ENCODE results near the gene EN1.

EN1 gene

DNA sequence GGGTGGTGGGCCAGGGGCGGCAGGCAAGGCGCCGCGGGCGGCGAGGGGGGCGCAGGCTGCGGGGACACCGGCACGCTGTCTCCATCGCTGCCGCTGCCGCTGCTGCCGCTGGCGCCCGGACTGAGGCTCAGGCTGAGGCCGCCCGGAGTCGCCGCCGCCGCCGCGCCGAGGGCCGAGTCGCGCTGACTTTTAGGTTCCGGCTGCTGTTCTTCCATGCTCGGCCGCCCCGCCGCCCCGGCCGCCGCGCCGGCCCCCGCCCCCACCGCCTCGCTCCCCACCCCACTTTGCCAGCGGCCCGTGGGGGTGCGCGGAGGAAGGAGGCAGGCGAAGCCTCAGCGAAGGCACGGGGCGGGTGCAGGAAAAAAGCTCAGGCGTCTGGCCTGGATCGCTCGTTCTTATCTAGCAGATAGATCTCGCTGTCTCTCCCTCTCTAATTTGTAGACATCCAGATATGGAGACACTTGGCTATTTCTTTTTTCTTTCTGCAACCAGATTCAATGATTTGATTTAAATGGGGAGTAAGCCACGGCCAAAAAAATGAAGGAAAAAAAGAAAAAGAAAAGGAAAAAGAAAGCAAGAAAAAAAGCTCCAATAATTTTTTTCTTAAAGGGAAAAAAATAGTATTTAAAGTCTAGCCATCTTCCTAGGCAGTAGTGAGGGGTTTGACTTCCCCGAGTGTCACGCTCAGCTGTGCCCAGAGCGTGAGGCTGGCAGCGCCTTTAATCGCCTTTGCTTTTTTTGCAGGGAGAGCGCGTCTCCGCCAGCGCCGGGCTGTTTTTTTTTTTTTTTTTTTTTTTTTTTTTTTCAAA is at the start of gene EN1:
TSS of gene EN1 (minus strand) at position 696 of the 809 bp plus-strand sequence. CDS start at position 215, 481 bp downstream.
- peak; percentile 43 for DNase-seq

DNA sequence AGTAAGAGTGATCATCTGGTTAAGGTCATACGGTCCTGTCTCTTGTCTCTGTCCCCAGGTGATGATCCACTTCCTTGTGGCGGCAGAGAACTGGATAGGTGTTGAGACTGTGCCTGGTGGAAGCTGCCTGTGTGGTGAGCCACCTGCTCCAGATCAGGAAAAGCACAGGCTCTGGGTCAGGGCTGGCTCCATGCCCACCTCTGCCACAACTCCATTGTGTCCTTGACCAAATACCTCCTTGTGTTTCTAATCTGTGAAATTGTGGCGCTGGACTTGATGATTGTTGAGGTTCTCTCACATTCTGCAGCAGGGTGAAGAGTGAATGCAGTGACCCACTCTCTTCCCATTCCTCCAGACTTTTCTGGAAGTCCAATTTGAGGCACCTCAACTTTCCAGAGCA is 45.7 kb upstream of the EN1 start:
- DNase-seq: no peak

- DNase-seq: no peak
Measured at GRCh38 chr2:118889995-118890394, 42.5 kb upstream of the EN1 start.

- no peak for DNase-seq
Measured at GRCh38 chr2:118883792-118884191, 36.3 kb upstream of the EN1 start.

DNA sequence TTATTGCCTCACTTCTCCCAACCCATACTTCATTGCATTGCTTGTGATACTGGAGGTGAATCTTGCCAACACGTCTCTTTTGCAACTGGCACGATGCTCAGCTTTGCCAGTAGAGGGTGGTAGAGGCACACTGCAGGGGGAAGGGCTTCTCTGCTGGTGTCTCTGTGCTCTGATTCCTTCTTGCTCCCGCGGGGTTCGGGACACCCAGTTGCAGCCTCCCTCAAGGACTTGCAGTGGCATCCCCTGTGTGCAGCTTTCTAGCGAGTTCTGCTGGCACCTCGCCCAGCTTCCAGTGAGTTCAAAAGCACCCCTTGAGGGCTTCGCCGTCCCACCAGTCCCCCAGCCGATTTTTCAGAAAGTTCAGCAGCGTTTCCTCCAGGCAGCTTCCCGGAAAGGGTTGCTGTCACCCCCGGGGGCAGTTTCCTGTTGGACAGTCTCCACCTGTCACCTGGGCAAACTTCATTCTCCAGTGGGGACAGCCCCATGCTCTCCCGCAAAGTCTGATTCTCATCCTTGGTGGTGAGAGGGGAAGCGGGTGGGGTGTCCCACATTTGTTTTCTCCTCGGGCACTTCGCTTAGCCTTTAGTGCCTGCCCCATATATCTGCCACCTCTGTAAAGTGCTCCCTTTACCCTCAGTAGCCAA is 35.4 kb upstream of the EN1 start:
- DNase-seq: peak; percentile 81

DNA sequence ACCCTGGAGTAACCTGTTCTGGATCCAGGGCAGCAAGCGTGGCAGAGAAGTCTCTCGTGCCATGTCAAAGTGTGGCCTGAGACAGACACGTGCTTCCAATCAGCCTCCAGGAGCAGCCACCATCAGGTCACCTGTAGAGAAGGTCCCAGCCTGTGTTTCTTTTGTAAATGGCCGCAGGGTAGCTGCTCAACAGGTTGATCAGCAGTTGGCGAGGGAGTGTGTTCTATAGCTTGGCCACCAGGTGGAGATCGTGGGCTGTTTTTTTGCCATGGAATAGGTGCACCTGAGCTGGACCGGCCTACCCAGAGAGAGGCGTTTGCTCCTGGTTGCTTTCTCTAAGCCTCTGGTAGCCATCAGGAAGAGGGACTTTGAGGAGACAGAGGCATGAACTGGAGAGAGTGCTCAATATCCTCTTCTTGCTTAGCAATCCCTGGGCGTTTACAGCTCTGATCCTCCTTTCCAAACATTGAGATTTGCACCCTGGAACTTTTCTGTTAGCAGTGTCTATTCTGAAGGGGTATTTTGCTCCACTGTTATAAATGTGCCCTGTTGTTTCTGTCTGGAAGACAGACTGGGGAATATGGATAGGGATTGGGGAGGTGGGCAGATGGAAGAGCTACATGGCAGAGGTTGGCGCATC is 34.2 kb upstream of the EN1 start:
- peak; percentile 80 for DNase-seq

DNA sequence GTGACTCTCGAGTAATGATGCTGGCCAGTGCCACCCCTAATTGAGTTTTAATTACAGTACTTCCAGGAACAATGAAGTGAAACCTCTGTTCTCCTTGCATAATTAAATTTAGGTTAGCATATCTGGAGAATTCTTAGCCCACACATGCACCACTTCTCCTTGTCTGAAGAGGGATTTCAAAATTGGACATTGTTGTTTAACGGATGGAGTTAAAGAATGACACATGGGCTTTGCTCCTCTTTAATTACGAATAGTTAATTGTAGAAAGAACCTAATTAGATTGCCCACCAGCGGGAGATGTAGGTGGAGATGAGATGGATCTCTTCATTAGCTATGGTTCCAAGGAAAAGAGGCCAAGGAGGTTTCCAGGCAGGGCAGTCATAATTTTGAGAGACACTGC is 33.1 kb upstream of the EN1 start:
- no peak for DNase-seq

- DNase-seq: no peak
Measured at GRCh38 chr2:118878531-118879149, 31.2 kb upstream of the EN1 start.

DNA sequence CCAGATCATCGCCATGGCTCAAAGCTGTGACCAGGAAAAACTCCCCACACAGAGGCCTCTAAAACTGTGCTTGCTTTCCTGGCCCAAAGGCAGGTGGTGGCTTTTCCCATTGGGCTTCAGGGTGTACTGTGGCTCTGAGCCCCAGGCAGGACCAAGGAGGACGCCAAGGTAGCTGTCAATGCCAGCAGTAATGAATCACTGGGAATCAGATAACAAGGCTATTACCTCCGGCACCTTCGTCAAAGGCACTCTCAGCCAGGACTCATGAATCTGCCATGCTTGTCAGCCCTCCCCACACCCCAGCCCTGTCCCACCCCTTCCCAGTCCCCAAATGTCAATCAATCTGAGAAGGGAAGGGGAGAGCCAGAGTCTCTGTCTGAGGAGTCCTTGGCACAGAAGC is 27.9 kb upstream of the EN1 start:
- no peak for DNase-seq

GRCh38 chr2:118874324-118874723 is 26.9 kb upstream of the EN1 start:
- DNase-seq: no peak

DNA sequence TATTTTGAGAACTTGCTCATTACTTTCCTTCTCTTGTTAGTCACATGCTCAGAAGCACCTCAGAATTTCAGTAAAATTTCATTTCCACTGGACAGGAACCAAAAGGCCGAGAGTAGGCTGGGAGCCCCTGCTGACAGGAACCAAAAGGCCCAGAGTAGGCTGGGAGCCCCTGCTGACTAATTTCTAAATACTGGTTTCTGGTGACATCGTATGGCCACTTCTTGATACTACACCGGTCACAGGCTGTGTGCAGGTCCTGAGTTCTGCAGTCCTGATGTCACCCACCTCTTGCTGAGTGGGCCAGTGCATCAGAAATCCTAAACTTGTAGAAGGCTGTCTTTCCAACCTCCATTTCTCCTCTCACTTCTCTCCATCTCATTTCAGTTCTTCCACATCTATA is 17.7 kb upstream of the EN1 start:
- peak; percentile 82 for DNase-seq

DNA sequence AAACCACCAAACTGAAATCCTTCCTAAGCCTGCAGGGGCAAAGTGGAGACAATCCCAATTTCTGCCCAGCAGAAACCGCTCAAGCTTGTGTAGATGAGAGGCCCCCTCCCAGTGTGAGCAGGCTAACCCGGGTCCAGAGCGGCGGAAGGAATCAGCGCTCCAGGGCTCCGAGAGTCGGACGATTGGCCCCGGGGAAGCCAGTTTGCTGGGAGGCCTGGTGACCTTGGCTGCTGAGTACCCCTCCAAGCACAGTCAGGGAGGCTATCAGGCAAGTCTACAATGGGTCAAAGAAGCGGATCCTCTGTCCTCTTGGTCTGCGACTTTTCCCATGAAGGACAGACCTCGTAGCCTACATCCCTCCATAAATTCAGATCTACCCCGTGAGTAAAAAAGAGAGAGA is 16.8 kb upstream of the EN1 start:
- no peak for DNase-seq

DNA sequence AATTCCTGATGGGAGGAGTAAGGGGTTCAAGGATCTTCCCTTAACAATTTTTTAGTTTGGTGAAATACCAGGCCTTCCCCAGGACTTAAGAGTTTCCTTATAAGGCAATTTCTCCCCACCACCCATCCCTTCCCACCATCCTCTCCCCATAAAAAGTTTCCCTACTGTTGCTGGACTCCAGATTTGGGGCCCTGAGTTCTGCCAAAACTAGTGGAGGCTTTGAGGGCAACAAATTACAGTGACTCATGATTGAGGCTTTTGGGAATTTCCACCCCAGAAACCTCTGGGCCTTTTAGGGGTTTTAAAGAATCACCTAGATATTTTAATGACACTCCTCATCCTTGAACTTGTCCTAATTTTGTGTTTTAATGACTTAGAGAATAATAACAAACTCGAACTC is 14.3 kb upstream of the EN1 start:
- no peak for DNase-seq

- no peak for DNase-seq
Measured at GRCh38 chr2:118861242-118861641, 13.8 kb upstream of the EN1 start.

- no peak for DNase-seq
Measured at GRCh38 chr2:118860506-118860905, 13.1 kb upstream of the EN1 start.

- DNase-seq: no peak
Measured at GRCh38 chr2:118859157-118859770, 11.8 kb upstream of the EN1 start.

- DNase-seq: no peak
Measured at GRCh38 chr2:118858485-118859156, 11.2 kb upstream of the EN1 start.

GRCh38 chr2:118857677-118858484 is 10.4 kb upstream of the EN1 start:
- DNase-seq: no peak

DNA sequence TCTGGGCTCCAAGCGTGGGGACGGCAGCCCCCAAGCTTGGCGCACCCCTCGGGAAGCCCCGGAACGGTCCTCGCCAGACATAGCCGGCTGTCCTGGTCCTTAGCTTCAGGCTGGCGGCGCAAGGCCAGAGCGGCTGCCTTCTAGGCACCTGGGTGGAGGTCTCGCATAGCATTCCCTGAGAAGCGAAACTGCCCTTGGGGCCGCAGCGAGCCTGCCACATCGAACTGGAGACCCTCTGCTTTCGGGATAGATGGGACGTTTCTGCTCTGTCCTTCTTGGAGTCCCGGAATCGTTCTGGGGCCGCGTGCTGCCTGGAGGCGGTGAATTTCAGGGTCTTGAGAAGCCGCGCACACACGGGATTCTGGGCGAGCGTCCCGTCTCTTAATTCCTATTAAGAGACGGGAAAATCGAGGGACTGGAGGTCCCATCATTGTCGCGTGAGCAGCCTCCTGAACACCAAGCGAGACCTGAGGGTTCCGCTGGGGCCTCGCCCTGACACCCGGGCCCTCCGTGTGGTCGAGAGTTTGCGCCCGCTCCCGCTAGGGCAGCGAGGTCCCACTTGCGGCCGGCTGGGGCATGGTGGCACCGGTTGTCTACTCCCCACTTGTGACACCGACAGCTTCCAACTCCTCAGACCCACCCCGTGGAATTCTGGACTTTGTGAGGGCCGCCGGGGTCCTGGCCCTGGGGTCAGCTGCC is 9.7 kb upstream of the EN1 start:
- no peak for DNase-seq

DNA sequence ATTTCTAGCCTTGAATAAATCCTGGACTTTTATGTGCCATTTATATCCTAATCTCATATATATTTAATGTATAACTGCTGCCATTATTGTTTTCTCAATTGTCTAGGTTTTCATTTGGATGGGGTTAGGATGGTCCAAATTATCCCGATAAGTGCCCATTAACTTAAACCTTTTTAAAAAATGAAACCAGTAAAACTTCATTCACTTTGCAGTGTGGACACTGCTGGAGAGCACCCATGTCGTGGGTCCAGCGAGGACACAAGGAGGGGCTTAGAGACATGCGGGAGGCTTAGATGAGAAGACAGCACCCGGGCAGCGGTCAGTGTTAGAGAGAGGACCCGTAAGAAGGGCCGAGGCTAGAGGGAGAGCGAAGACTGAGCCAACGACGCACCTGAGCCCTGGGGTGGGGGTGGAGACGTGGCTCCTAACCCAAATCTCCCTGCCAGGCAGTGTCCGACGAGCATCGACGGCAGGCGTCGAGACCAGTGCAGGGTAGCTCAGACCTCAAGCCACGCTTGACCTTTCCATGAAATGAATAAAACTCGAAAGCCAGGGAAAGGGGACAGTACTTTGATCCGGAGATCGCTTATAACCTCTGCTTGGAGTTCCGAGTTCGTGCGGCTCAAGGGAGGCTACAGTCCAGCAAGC is 9.0 kb upstream of the EN1 start:
- no peak for DNase-seq

All from NCI-H82 (cell line).